Measurements from ENCODE around the gene TMEM79. TPM values are rescaled to one million over a fixed set of nuclear protein-coding genes. Genes with fewer than 3 reads are reported as not detected.
A peak's percentile ranks its signal among the peaks of the same experiment; 100 is the strongest.

TMEM79 gene
- total and polyA plus RNA-seq, 2 experiments from 2014 or later = 0.97 to 1.5 TPM

DNA sequence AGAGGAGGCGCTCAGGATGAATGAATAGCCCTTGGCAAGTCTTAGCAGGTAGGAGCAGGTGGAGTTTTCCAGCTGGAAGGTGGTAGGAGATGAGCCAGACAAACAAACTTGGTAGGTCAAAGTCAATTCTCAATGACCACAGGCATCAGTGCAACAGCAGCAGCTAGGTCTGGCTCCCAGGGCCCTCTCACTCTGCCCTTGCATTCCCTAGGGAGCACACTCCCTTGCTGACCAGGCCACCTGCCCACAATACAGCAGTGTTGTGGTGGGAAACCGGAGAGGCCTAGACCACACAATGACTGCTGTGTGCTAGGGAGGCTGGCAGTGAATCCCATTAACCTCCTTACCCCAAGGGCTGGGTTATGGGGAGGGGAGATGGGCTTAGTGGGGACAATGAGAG, 23.2 kb upstream of the TMEM79 start:
- H3K27ac ChIP-seq (ENCODE audit: low read depth) = no peak overlapping the region
- no peak for TF ChIP-seq EZH2 (IDR thresholded peaks at IDR 0.05; ENCODE audit: low read depth, unreplicated experiment)
- TF ChIP-seq, protein P1, sequence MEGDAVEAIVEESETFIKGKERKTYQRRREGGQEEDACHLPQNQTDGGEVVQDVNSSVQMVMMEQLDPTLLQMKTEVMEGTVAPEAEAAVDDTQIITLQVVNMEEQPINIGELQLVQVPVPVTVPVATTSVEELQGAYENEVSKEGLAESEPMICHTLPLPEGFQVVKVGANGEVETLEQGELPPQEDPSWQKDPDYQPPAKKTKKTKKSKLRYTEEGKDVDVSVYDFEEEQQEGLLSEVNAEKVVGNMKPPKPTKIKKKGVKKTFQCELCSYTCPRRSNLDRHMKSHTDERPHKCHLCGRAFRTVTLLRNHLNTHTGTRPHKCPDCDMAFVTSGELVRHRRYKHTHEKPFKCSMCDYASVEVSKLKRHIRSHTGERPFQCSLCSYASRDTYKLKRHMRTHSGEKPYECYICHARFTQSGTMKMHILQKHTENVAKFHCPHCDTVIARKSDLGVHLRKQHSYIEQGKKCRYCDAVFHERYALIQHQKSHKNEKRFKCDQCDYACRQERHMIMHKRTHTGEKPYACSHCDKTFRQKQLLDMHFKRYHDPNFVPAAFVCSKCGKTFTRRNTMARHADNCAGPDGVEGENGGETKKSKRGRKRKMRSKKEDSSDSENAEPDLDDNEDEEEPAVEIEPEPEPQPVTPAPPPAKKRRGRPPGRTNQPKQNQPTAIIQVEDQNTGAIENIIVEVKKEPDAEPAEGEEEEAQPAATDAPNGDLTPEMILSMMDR (conservative IDR thresholded peaks at IDR 0.05; ENCODE audit: low read depth in 2 of 2) = no peak
- Mint-ChIP-seq H3K36me3 (ENCODE audit: low read depth) (peaks cover 89% of the 10 kb centered on the region), H3K27me3 (ENCODE audit: insufficient read depth, low read depth, poor library complexity) (peaks cover 1% of the 10 kb centered on the region), H3K4me3 (no peak overlapping the region), H3K27ac (no peak overlapping the region), H3K4me1 (no peaks in the 10 kb centered on the region), H3K9me3 (no peaks in the 10 kb centered on the region)
- peaks cover 73% of the 10 kb centered on the region for H3K36me3 ChIP-seq (ENCODE audit: insufficient read depth)
- no peaks in the 10 kb centered on the region for H3K4me1 ChIP-seq (ENCODE audit: insufficient read depth)
- no peak overlapping the region for H3K4me2 ChIP-seq
- H2AFZ ChIP-seq = no peak overlapping the region
- peaks cover 22% of the 10 kb centered on the region for H4K20me1 ChIP-seq (replicated peaks; ENCODE audit: insufficient read depth)
- DNase-seq (ENCODE audit: low spot score) = no peak
- ATAC-seq = no peak
- H3K27me3 ChIP-seq (ENCODE audit: insufficient read depth) = no peaks in the 10 kb centered on the region
- no peaks in the 10 kb centered on the region for H3K79me2 ChIP-seq (replicated peaks; ENCODE audit: insufficient read depth)
- no peaks in the 10 kb centered on the region for H3K9me2 ChIP-seq (ENCODE audit: insufficient read depth)
- H3K4me3 ChIP-seq = no peak overlapping the region
- H3F3A ChIP-seq (replicated peaks; ENCODE audit: low read depth) = peaks cover 13% of the 10 kb centered on the region; the same call in 1 of the 2 replicates

DNA sequence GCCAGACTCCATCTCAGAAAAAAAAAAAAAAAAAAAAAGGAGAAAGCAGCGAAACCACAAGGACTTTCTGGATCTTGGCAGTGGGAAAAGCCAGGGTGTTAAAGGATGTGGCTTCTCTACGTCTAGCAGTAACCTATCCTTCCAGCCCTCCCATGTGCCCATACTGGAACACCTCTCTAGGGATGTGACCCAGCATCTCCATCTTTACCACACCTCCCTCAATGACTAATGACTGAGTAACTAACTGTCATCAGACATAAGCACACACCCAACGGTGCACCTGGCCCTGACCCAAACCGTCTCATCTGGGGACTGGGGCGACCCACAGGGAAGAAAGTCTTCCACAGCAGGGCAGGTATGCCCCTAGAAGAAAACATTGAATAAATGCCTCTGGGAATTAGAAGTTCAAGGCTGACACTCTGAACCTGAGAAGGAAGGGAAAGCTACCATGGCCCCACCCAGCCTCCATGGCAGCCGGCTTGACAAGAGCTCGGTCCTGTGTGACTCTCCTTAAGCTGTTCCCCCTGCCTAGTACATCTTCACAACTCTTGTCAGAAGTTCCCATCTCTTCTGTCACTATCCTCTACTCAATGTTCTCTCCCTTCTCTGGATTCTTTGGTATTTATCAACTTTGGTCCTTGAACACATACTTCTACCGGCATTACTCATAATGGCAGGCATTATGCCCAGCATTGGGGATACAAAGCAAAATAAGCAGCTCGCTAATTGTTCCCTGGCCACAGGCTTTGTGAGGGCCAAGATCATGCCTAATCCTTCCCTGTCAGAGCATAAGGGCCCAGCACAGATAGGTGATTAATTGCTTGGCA, 21.5 kb upstream of the TMEM79 start:
- H3F3A ChIP-seq (replicated peaks; ENCODE audit: low read depth) = peaks cover 20% of the 10 kb centered on the region; the same call in 1 of the 2 replicates
- no peaks in the 10 kb centered on the region for H3K4me1 ChIP-seq (ENCODE audit: insufficient read depth)
- Mint-ChIP-seq H3K27me3 (ENCODE audit: insufficient read depth, low read depth, poor library complexity) (peaks cover 3% of the 10 kb centered on the region), H3K9me3 (no peaks in the 10 kb centered on the region), H3K4me1 (no peaks in the 10 kb centered on the region), H3K4me3 (no peak overlapping the region), H3K27ac (no peak overlapping the region), H3K36me3 (ENCODE audit: low read depth) (peaks cover 89% of the 10 kb centered on the region)
- H3K27ac ChIP-seq (ENCODE audit: low read depth) = no peak overlapping the region
- TF ChIP-seq ZNF114 (CRISPR knock-in tag; IDR thresholded peaks at IDR 0.05) (no peak), REST (IDR thresholded peaks at IDR 0.05; ENCODE audit: unreplicated experiment) (no peak), NANOG (IDR thresholded peaks at IDR 0.05; ENCODE audit: borderline replicate concordance) (no peak), STAT1 (IDR thresholded peaks at IDR 0.05; ENCODE audit: unreplicated experiment) (no peak), EZH2phosphoT487 (IDR thresholded peaks at IDR 0.05; ENCODE audit: unreplicated experiment) (peak; percentile 18)
- H2AFZ ChIP-seq = no peak overlapping the region
- no peaks in the 10 kb centered on the region for H3K79me2 ChIP-seq (replicated peaks; ENCODE audit: insufficient read depth)
- no peak for DNase-seq (ENCODE audit: low spot score)
- no peaks in the 10 kb centered on the region for H3K27me3 ChIP-seq (ENCODE audit: insufficient read depth)
- no peak overlapping the region for H3K4me2 ChIP-seq
- H3K36me3 ChIP-seq (ENCODE audit: insufficient read depth) = peaks cover 83% of the 10 kb centered on the region
- H3K4me3 ChIP-seq = no peak overlapping the region
- H4K20me1 ChIP-seq (replicated peaks; ENCODE audit: insufficient read depth) = peaks cover 27% of the 10 kb centered on the region
- ATAC-seq = no peak
- no peaks in the 10 kb centered on the region for H3K9me2 ChIP-seq (ENCODE audit: insufficient read depth)

Measured in GM23338 (cell line).